Right renal pelvis (tissue), 4 donors: ENCODE measurements around the gene NDST4. TPM values are rescaled to one million over a fixed set of nuclear protein-coding genes. Genes with fewer than 3 reads are reported as not detected.

Experiments
- DNase-seq, 4 donors: peaks; one replicate each; pipeline ENCODE4 v3.0.0-alpha.2; 2013; ENCODE audit warnings: low read depth in 4 of 4, low spot score in 3 of 4, missing footprints in 1 of 4
- polyA plus RNA-seq, 4 donors: library from polyadenylated mRNA; unstranded; fragments of 120-200 nt; gene quantifications; one replicate each; pipeline ENCODE4 v1.2.1, GENCODE V29; 2013; ENCODE audit not compliant: insufficient read length in 4 of 4

NDST4 gene
- polyA plus RNA-seq, 4 donors: 0.34 to 0.96 (median 0.66) TPM

GRCh38 chr4:114811564-114812301 lies 301.7 kb downstream of the NDST4 start:
- DNase-seq: peak in 3 of 4 donors; percentile 27 to 38 (median 35)

- no peak for DNase-seq
These were observed 305.5 kb downstream of the NDST4 start for GRCh38 chr4:114807759-114808404.

DNA sequence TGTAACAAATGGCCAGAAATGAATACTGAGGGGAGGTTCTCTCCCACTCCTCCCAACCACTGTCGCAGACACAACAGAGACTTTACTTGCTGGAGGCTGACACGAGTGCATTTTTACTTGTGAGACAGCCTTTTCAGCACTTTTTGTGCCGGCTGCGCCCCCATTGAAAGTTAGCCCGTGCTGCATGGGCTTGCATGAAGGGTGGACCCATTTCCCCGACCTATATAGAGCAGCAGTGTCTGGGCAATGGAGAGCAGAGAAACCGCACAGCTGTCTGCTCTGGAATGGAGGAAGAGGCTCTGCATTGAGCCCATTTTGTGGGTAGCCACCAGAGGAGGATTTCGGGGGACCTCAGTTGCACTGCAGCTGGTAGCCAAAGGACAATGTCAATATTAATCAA lies 306.1 kb downstream of the NDST4 start:
- no peak for DNase-seq

- no peak for DNase-seq
These were observed 321.4 kb downstream of the NDST4 start for GRCh38 chr4:114791976-114792375.

DNA sequence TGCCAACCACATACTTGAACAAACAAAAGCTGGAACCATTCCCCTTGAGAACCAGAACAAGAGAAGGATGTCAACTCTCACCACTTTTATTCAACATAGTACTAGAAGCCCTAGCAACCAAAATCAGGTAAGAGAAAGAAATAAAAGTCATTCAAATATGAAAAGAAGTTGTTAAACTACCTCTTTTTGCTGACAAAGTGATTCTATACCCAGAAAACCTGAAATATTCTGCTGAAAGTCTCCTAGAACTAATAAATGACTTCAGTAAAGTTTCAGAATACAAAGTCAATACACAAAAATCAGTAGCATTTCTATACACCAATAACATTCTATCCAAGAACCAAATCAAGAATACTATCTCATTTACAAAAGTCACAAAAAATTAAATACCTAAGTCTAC lies 327.9 kb downstream of the NDST4 start:
- DNase-seq: no peak

- DNase-seq: no peak
These were observed 330.2 kb downstream of the NDST4 start for GRCh38 chr4:114783215-114783595.

DNA sequence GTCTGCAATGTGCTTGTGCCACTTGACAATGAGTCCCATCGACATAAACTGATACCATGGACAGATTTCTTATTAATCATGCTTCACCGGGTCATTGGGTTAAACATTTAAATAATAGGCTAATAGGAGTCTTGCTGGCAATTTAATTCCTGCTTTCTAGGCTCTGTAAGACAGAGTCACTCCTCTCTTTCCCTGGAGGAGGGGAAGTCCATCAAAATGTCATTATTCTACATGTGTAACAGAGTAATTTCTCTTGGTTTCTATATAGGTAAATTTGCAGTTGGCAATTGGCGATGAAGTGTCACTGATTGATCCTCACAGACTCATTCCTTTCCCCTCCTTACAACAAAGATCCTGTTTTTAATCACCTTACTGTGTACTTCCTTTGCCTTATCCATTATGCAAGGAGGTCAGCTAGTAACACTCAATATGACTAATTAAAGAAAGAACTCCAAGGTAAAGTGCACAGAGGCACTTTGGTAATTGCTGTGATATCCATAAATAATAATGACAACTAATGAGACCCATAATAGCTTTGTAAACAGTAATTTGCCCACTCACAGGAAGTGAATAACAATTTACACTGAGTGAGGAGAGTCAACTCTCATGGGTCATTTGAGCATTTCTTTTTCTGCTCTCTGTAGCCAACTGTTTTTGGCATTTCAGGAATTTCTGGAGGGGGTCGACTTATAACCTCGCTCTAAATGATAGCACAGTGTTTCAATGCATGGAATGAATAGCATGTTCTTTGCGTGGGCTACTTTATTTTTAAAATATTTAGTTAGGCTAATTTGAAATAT lies 330.8 kb downstream of the NDST4 start:
- no peak for DNase-seq

DNA sequence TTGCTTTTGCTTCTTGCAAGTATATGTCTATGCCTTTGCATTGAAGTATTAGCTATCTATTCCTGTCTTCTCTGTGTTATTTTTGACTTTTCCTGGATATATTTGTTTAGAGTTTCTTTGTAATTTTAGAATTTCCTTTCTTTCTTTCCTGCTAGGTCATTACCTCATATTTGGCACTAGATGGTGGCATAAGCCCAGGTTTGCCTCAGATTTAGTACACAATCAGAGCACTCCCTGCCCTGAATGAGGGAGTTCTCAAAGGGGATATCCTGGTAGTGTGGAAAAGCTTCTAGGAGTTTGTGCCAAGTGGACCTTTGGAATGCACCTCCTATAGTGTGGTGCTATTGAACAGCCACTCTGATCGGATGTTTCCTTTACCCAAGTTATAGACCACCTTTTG lies 333.2 kb downstream of the NDST4 start:
- DNase-seq: peak in 3 of 4 donors; percentile 4 to 20 (median 8)
